Smooth muscle cell (in vitro differentiated cells): ENCODE data around the gene FAM170B. TPM values are rescaled to one million over a fixed set of nuclear protein-coding genes. Genes with fewer than 3 reads are reported as not detected.

Experiments
- DNase-seq: peaks from one replicate; lab custom pipeline; 2025; ENCODE audit not compliant: unreplicated experiment; lab: John Stamatoyannopoulos, UW
- H2AFZ ChIP-seq: fragments of 200-600 bp; sonication (generic); 2 replicates; pipeline ENCODE4 v1.6.0; 2016; ENCODE audit warnings: antibody characterized with exemption, low read depth, mild to moderate bottlenecking
- H3F3A ChIP-seq: fragments of 200-600 bp; sonication (generic); 2 replicates; pipeline ENCODE4 v1.6.0; 2017; ENCODE audit warnings: antibody characterized with exemption, low read depth
- H3K27ac ChIP-seq: fragments of 200-600 bp; sonication (generic); 2 replicates; pipeline ENCODE4 v1.5.1; 2016; ENCODE audit warnings: low read depth, mild to moderate bottlenecking
- H3K27me3 ChIP-seq: fragments of 200-600 bp; sonication (generic); 2 replicates; pipeline ENCODE4 v1.6.1; 2016; ENCODE audit warnings: low read depth, mild to moderate bottlenecking
- H3K36me3 ChIP-seq: fragments of 200-600 bp; sonication (generic); 2 replicates; pipeline ENCODE4 v1.5.1; 2016; ENCODE audit warnings: low read depth
- H3K4me1 ChIP-seq: fragments of 200-600 bp; sonication (generic); 2 replicates; pipeline ENCODE4 v1.5.1; 2016; ENCODE audit warnings: low read depth
- H3K4me2 ChIP-seq: fragments of 200-600 bp; sonication (generic); 2 replicates; pipeline ENCODE4 v1.6.0; 2016; ENCODE audit warnings: mild to moderate bottlenecking
- H3K4me3 ChIP-seq: fragments of 200-600 bp; sonication (generic); 2 replicates; pipeline ENCODE4 v1.5.1; 2016; ENCODE audit warnings: mild to moderate bottlenecking
- H3K79me2 ChIP-seq: fragments of 200-600 bp; sonication (generic); 2 replicates; pipeline ENCODE4 v1.6.0; 2016; ENCODE audit warnings: low read depth, mild to moderate bottlenecking
- H3K9ac ChIP-seq: fragments of 200-600 bp; sonication (generic); 2 replicates; pipeline ENCODE4 v1.6.0; 2016; ENCODE audit warnings: low read depth
- H3K9me3 ChIP-seq: fragments of 200-600 bp; sonication (generic); replicated peaks from 2 replicates; pipeline ENCODE4 v1.5.1; 2016; ENCODE audit warnings: low read depth
- H4K20me1 ChIP-seq: fragments of 200-600 bp; sonication (generic); 2 replicates; pipeline ENCODE4 v1.6.0; 2016; ENCODE audit warnings: low read depth
- CTCF ChIP-seq: fragments of 200-600 bp; sonication (generic); IDR thresholded peaks from 2 replicates; pipeline ENCODE4 v1.5.1; 2017; ENCODE audit warnings: borderline replicate concordance, mild to moderate bottlenecking, antibody characterized with exemption; ENCODE audit not compliant: insufficient read depth, poor library complexity, severe bottlenecking
- WGBS: methylation state at CpG from one replicate; pipeline ENCODE4 v1.1.7; 2016; ENCODE audit warnings: low lambda C conversion rate; 5-methylcytosine and 5-hydroxymethylcytosine counted together
- polyA plus RNA-seq: library from polyadenylated mRNA; unstranded; fragments of >200 nt; fragmentation: Nextera tagmentation; extraction: Ambion mirVana; gene quantifications from 2 replicates; pipeline ENCODE4 v1.2.1, GENCODE V29; 2016
- total RNA-seq: library from RNA; depleted of rRNA; stranded (reverse); fragments of >200 nt; gene quantifications from 2 replicates; pipeline ENCODE4 v1.2.3, GENCODE V29; 2014

FAM170B gene
- total and polyA plus RNA-seq, 2 experiments from 2014 or later = not detected

- 86% methylated on average over 7 of the region's 7 CpGs for WGBS
- Histone ChIP-seq H4K20me1 (no peaks in the 10 kb centered on the region), H3K79me2 (no peaks in the 10 kb centered on the region), H3K4me3 (no peak overlapping the region), H3K9ac (no peak overlapping the region), H3K27me3 (no peaks in the 10 kb centered on the region), H3K4me2 (no peak overlapping the region), H2AFZ (no peak overlapping the region), H3K36me3 (no peaks in the 10 kb centered on the region), H3K27ac (no peak overlapping the region), H3K9me3 (no peaks in the 10 kb centered on the region), H3F3A (no peaks in the 10 kb centered on the region), H3K4me1 (no peaks in the 10 kb centered on the region)
- no peak for TF ChIP-seq CTCF
- DNase-seq = no peak
Measured at GRCh38 chr10:49123981-49124950, 9.6 kb downstream of the FAM170B start.

DNA sequence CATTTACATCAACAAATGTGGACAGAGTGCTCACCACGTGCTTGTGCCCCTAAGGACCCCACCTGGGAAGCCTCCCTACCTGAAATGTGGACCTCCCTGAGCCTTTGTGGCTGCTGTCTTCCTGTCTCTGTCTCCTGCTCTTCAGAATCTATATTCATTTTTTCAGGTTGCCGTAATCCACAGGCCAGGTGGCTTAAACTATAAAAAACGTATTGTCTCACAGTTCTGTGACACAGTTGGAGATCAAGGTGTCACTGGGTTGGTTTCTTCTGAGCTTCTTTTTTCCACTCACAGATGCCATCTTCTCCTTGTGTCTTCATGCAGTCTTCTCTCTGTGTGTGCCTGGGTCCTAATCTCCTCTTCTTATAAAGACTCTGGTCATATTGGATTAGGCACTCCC lies 12.9 kb downstream of the FAM170B start:
- TF ChIP-seq CTCF = no peak

GRCh38 chr10:49119746-49120145 lies 14.1 kb downstream of the FAM170B start:
- 26% methylated on average over 3 of the region's 3 CpGs for WGBS
- H3K79me2 ChIP-seq = no peaks in the 10 kb centered on the region
- no peaks in the 10 kb centered on the region for H4K20me1 ChIP-seq
- H3K4me3 ChIP-seq = no peak overlapping the region
- H3K36me3 ChIP-seq = no peaks in the 10 kb centered on the region
- no peak for DNase-seq
- TF ChIP-seq CTCF = no peak
- H3K27ac ChIP-seq = no peak overlapping the region
- H3K27me3 ChIP-seq = no peaks in the 10 kb centered on the region
- no peaks in the 10 kb centered on the region for H3F3A ChIP-seq
- no peak overlapping the region for H3K9ac ChIP-seq
- no peak overlapping the region for H2AFZ ChIP-seq
- H3K9me3 ChIP-seq = no peaks in the 10 kb centered on the region
- H3K4me2 ChIP-seq = no peak overlapping the region
- peaks cover 13% of the 10 kb centered on the region for H3K4me1 ChIP-seq

More for the DNA sequence above, 12.9 kb downstream of the FAM170B start:
- DNase-seq = no peak
- Histone ChIP-seq H2AFZ (no peak overlapping the region), H3K27ac (no peak overlapping the region), H3K9ac (no peak overlapping the region), H3K4me3 (no peak overlapping the region), H3K4me2 (no peak overlapping the region), H3K36me3 (no peaks in the 10 kb centered on the region), H3K9me3 (no peaks in the 10 kb centered on the region), H4K20me1 (no peaks in the 10 kb centered on the region), H3K79me2 (no peaks in the 10 kb centered on the region), H3F3A (no peaks in the 10 kb centered on the region), H3K4me1 (peaks cover 10% of the 10 kb centered on the region), H3K27me3 (no peaks in the 10 kb centered on the region)
- WGBS = 81% methylated on average over 3 of the region's 3 CpGs
